RWPE2 (cell line): Measurements from ENCODE around the gene PCAT6.

ENCODE experiments used
- ATAC-seq: fragments of 200-7000 bp; cut with Tn5 transposase; 3 replicates; pipeline ENCODE4 v1.9.1; 2021; ENCODE audit warnings: low read depth
- DNase-seq: peaks from one replicate; pipeline ENCODE4 v3.0.0-alpha.2; 2020; ENCODE audit warnings: low spot score
- H3K27ac ChIP-seq: fragments of 450-650 bp; 2 replicates; pipeline ENCODE4 v1.5.1; 2017; ENCODE audit warnings: mild to moderate bottlenecking; ENCODE audit not compliant: poor library complexity, severe bottlenecking
- H3K27me3 ChIP-seq: fragments of 250-450 bp; sonication (Bioruptor Pico); 2 replicates; pipeline ENCODE4 v1.5.1; 2021; ENCODE audit warnings: mild to moderate bottlenecking, moderate library complexity; ENCODE audit not compliant: insufficient read depth, poor library complexity, severe bottlenecking
- H3K36me3 ChIP-seq: fragments of 250-450 bp; sonication (Bioruptor Pico); 2 replicates; pipeline ENCODE4 v1.5.1; 2020; ENCODE audit warnings: low read depth, mild to moderate bottlenecking, moderate library complexity
- H3K4me1 ChIP-seq: fragments of 250-450 bp; sonication (Bioruptor Pico); 2 replicates; pipeline ENCODE4 v1.5.1; 2021; ENCODE audit warnings: mild to moderate bottlenecking, moderate library complexity; ENCODE audit not compliant: insufficient read depth, poor library complexity, severe bottlenecking
- H3K4me3 ChIP-seq: fragments of 250-450 bp; sonication (Bioruptor Pico); 2 replicates; pipeline ENCODE4 v1.5.1; 2021; ENCODE audit warnings: mild to moderate bottlenecking, moderate library complexity; ENCODE audit not compliant: severe bottlenecking
- H3K9me3 ChIP-seq: fragments of 250-450 bp; sonication (Bioruptor Pico); 2 replicates; pipeline ENCODE4 v1.5.1; 2021; ENCODE audit warnings: mild to moderate bottlenecking, moderate library complexity; ENCODE audit not compliant: severe bottlenecking
- CTCF ChIP-seq: fragments of 450-650 bp; IDR thresholded peaks from one replicate; pipeline ENCODE4 v1.5.1; 2017; ENCODE audit warnings: mild to moderate bottlenecking, moderate library complexity; ENCODE audit not compliant: poor library complexity, severe bottlenecking

PCAT6 gene

GRCh38 chr1:202852163-202852904 is 41.6 kb downstream of the PCAT6 start:
- no peaks in the 10 kb centered on the region for H3K9me3 ChIP-seq
- no peak overlapping the region for H3K4me3 ChIP-seq
- no peak overlapping the region for H3K27ac ChIP-seq
- ATAC-seq, result peak; percentile 72; the same call in 2 of the 3 replicates
- no peak for DNase-seq
- H3K27me3 ChIP-seq, result no peaks in the 10 kb centered on the region
- peak; percentile 62 for TF ChIP-seq CTCF
- H3K4me1 ChIP-seq, result no peaks in the 10 kb centered on the region
- no peaks in the 10 kb centered on the region for H3K36me3 ChIP-seq

- Histone ChIP-seq H3K4me3 (no peak overlapping the region), H3K4me1 (no peaks in the 10 kb centered on the region), H3K27me3 (no peaks in the 10 kb centered on the region), H3K27ac (no peak overlapping the region), H3K9me3 (no peaks in the 10 kb centered on the region), H3K36me3 (no peaks in the 10 kb centered on the region)
- no peak for TF ChIP-seq CTCF
- no peak for ATAC-seq
- DNase-seq, result no peak
Measured at GRCh38 chr1:202854787-202855186, 44.0 kb downstream of the PCAT6 start.

- no peak for ATAC-seq
- H3K9me3 ChIP-seq, result no peaks in the 10 kb centered on the region
- no peaks in the 10 kb centered on the region for H3K27me3 ChIP-seq
- H3K4me3 ChIP-seq, result no peak overlapping the region
- no peak overlapping the region for H3K27ac ChIP-seq
- no peaks in the 10 kb centered on the region for H3K4me1 ChIP-seq
- DNase-seq, result no peak
- no peak for TF ChIP-seq CTCF
- no peaks in the 10 kb centered on the region for H3K36me3 ChIP-seq
Measured at GRCh38 chr1:202856014-202856413, 45.3 kb downstream of the PCAT6 start.

GRCh38 chr1:202857136-202857610 is 46.4 kb downstream of the PCAT6 start:
- no peak overlapping the region for H3K27ac ChIP-seq

More at GRCh38 chr1:202857136-202857610, 46.4 kb downstream of the PCAT6 start:
- H3K4me1 ChIP-seq, result no peaks in the 10 kb centered on the region
- no peaks in the 10 kb centered on the region for H3K36me3 ChIP-seq
- no peak for ATAC-seq
- DNase-seq, result no peak
- H3K9me3 ChIP-seq, result no peaks in the 10 kb centered on the region
- H3K27me3 ChIP-seq, result no peaks in the 10 kb centered on the region
- no peak for TF ChIP-seq CTCF
- H3K4me3 ChIP-seq, result no peak overlapping the region
